Activated naive CD8-positive, alpha-beta T cell treated with anti-CD3 and anti-CD28 coated beads, Interleukin-2, amount 50 U/mL, for 24 hours (primary cell): ENCODE data around the gene UBB.
A peak's percentile ranks its signal among the peaks of the same experiment; 100 is the strongest.
"Not testable (repeated sequence)": the region's sequence is repeated elsewhere in the genome, so short reads cannot be mapped to it uniquely, and the experiment has no call there.

Source experiments
- ATAC-seq: fragments of 150-1000 bp; cut with Tn5 transposase; one replicate; pipeline ENCODE4 v1.10.0; 2021
- DNase-seq: peaks from one replicate; pipeline ENCODE4 v3.0.0; 2021
- H3K27ac Mint-ChIP-seq: one replicate; pipeline ENCODE4 v1.8.0; 2021; ENCODE audit warnings: mild to moderate bottlenecking, mixed read lengths
- H3K27me3 Mint-ChIP-seq: one replicate; pipeline ENCODE4 v1.8.0; 2021; ENCODE audit warnings: mixed read lengths
- H3K36me3 Mint-ChIP-seq: one replicate; pipeline ENCODE4 v1.8.0; 2021; ENCODE audit warnings: low read depth, mixed read lengths
- H3K4me1 Mint-ChIP-seq: one replicate; pipeline ENCODE4 v1.8.0; 2021; ENCODE audit warnings: mixed read lengths
- H3K4me3 Mint-ChIP-seq: one replicate; pipeline ENCODE4 v1.8.0; 2021; ENCODE audit warnings: mild to moderate bottlenecking, moderate library complexity, mixed read lengths
- H3K9me3 Mint-ChIP-seq: one replicate; pipeline ENCODE4 v1.8.0; 2021; ENCODE audit warnings: mixed read lengths

UBB gene

GRCh38 chr17:16391451-16391850 lies 10.6 kb downstream of the UBB start:
- Mint-ChIP-seq H3K4me1 (peaks cover 12% of the 10 kb centered on the region), H3K9me3 (no peaks in the 10 kb centered on the region), H3K36me3 (no peaks in the 10 kb centered on the region), H3K4me3 (no peak overlapping the region), H3K27ac (no peak overlapping the region), H3K27me3 (peaks cover 4% of the 10 kb centered on the region)
- ATAC-seq (no peak), DNase-seq (no peak)

DNA sequence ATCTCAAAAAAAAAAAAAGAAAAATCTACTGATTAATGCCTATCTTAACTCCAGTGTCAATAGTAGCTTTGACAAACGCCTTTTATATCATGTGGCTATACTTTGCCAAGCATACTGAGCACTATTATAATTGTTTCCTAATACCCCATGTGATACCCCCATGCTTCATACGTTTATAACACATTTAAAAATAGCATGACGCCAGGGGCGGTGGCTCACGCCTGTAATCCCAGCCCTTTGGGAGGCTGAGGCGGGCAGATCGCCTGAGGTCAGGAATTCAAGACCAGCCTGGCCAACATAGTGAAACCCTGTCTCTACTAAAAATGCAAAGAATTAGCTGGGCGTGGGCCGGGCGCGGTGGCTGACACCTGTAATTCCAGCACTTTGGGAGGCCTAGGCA lies 11.6 kb downstream of the UBB start:
- not testable (repeated sequence) for H3K4me1 Mint-ChIP-seq, ATAC-seq, H3K4me3 Mint-ChIP-seq

DNA sequence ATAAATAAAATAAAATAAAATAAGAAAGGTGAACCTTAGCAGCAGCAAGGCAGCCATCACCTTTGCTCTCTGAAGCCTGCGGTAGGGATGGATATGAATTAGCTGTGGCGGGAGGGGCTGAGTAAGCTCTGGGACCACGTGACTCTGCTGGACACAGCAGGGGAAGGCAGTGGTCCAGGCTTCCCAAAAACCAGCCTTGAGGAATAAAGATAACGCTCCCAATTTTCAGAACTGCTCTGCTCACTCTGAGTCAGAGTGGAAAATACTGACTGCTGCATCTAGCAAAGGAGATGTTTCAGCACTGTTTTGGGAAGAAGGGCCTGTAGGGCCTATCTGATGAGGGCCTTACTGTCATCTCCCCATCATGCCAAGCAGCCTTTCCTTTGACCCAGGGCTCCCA lies 15.0 kb downstream of the UBB start:
- not testable (repeated sequence) for H3K27me3 Mint-ChIP-seq, H3K9me3 Mint-ChIP-seq, H3K4me1 Mint-ChIP-seq, DNase-seq, H3K27ac Mint-ChIP-seq, H3K36me3 Mint-ChIP-seq, H3K4me3 Mint-ChIP-seq, ATAC-seq

More for the DNA sequence above, 11.6 kb downstream of the UBB start:
- H3K27me3 Mint-ChIP-seq, H3K36me3 Mint-ChIP-seq, H3K27ac Mint-ChIP-seq, DNase-seq, H3K9me3 Mint-ChIP-seq: not testable (repeated sequence)

GRCh38 chr17:16396693-16397092 lies 15.8 kb downstream of the UBB start:
- not testable (repeated sequence) for H3K4me3 Mint-ChIP-seq, H3K36me3 Mint-ChIP-seq, H3K27me3 Mint-ChIP-seq, DNase-seq, H3K4me1 Mint-ChIP-seq, ATAC-seq, H3K9me3 Mint-ChIP-seq, H3K27ac Mint-ChIP-seq

DNA sequence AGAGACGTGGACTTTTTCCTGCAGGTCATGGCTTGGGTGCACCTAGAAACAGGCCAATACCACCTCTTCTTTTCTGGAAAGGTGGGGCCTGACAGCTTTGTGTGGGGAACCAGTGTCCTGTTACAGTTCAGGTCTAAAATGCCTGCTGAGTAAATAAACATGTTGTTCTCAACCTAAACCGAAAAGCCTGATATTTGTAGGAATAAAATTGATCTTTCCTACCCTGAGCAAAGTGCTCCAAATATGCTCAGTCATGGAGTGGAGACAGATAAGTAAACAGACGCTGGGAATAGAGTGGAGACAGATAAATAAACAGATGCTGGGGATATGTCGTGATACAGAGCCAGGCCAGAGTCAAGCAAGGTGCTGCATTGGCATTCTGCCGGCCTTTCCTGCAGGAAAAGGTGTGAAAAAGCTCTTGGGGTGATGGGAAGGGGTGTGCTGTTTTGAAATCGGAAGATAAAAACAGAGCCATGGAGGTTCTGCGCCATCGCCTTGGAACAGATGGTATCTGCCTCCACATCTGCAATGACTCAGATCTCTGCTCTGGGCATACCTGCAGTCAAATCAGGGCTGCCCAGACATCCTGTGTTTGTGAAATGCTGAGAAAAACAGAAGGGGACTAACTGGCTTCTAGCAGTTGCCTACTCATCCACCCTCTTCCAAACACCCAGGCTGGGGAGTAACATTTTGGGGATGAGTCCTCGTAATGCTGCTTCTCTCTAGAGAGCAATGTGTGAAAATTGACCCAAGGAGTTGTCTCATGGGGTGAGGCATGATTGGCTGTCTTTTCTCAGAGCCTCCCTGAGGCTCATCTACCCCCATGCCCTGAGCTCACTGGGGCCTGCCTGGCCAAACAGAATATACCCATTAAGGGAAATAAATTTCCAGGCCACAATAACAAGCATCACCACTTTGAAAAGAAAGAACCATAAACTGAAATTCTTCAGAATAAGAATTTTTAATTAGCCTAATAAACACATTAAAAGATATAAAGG lies 17.7 kb downstream of the UBB start:
- peak; percentile 68 for ATAC-seq
- H3K4me3 Mint-ChIP-seq = no peak overlapping the region
- no peak overlapping the region for H3K27ac Mint-ChIP-seq
- no peak for DNase-seq
- H3K4me1 Mint-ChIP-seq = peaks cover 9% of the 10 kb centered on the region
- no peaks in the 10 kb centered on the region for H3K9me3 Mint-ChIP-seq
- H3K36me3 Mint-ChIP-seq = no peaks in the 10 kb centered on the region
- H3K27me3 Mint-ChIP-seq = peaks cover 6% of the 10 kb centered on the region

DNA sequence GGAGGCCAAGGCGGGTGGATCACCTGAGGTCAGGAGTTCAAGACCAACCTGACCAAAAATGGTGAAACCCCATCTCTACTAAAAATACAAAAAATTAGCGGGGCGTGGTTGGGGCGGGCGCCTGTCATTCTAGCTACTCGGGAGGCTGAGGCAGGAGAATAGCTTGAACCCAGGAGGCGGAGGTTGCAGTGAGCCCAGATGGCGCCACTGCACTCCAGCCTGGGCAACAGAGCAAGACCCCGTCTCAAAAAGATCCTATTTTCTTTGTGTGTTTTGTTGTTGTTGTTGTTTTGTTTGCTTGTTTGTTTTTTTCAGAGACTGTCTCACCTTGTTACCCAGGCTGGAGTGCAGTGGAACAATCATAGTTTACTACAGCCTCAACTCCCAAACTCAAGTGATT lies 23.0 kb downstream of the UBB start:
- H3K4me3 Mint-ChIP-seq, ATAC-seq, DNase-seq, H3K9me3 Mint-ChIP-seq, H3K36me3 Mint-ChIP-seq, H3K27ac Mint-ChIP-seq, H3K4me1 Mint-ChIP-seq: not testable (repeated sequence)
- H3K27me3 Mint-ChIP-seq = peaks cover 17% of the 10 kb centered on the region

- H3K27ac Mint-ChIP-seq = no peak overlapping the region
- no peaks in the 10 kb centered on the region for H3K36me3 Mint-ChIP-seq
- H3K4me1 Mint-ChIP-seq = peaks cover 3% of the 10 kb centered on the region
- no peaks in the 10 kb centered on the region for H3K9me3 Mint-ChIP-seq
- DNase-seq (no peak), ATAC-seq (no peak)
- peak overlapping the region; percentile 11 for H3K4me3 Mint-ChIP-seq
- peaks cover 15% of the 10 kb centered on the region for H3K27me3 Mint-ChIP-seq
These were observed 26.1 kb downstream of the UBB start for GRCh38 chr17:16406742-16407674.

DNA sequence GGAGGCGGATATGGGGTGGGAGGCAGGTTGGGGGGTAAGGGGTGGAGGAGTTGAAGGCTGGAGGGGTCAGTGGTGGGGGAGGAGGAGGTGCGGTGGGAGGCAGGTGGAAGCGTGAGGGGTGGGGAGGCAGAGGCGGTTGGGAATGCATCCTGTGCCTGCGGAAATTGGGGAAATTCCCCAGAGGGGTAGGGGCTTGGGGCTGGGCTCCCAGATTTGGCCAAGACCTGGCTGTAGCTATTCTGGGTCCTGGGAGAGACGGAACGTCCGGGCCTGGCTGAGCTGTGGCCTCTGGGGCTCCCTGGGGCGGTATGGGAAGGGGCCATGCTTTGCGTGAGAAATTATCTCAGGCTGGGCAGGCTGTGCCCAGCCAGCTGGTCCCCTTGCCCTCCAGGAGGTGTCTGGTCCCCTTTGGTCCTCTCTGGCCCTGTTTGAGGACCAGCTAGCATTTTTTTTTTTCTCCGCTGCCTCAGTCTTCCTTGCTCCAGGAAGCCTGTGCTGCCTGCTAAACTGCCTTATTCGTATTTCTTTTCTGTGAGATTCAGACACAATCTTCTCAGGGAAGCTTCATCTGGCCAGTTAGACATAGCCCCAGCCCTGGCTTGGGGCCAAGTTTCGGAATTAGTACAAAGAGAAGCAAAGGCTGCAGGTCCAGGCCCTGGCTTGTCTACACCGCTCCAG lies 27.2 kb downstream of the UBB start:
- Mint-ChIP-seq H3K36me3 (no peaks in the 10 kb centered on the region), H3K4me3 (no peak overlapping the region), H3K9me3 (no peaks in the 10 kb centered on the region), H3K27me3 (peaks cover 15% of the 10 kb centered on the region), H3K4me1 (peaks cover 3% of the 10 kb centered on the region), H3K27ac (no peak overlapping the region)
- peak; percentile 24 for ATAC-seq
- DNase-seq = peak; percentile 40

- Mint-ChIP-seq H3K9me3 (no peaks in the 10 kb centered on the region), H3K4me3 (peak within 1 kb of the TSS; percentile 99), H3K27ac (peak within 1 kb of the TSS; percentile 99), H3K4me1 (peaks cover 47% of the 10 kb centered on the region), H3K36me3 (peaks cover 24% of the 10 kb centered on the region), H3K27me3 (no peaks in the 10 kb centered on the region)
- ATAC-seq (no peak), DNase-seq (peak; percentile 67)
These were observed 34.4 kb downstream of the UBB start, which contains the start of gene TRPV2 for GRCh38 chr17:16415031-16415924. TSS of gene TRPV2 (plus strand) at chr17:16415571. CDS start at chr17:16417669, 2,098 bp downstream.

- H3K4me3 Mint-ChIP-seq = no peak overlapping the region
- peaks cover 54% of the 10 kb centered on the region for H3K4me1 Mint-ChIP-seq
- peak overlapping the region; percentile 99 for H3K27ac Mint-ChIP-seq
- DNase-seq (no peak), ATAC-seq (no peak)
- H3K27me3 Mint-ChIP-seq = no peaks in the 10 kb centered on the region
- peaks cover 29% of the 10 kb centered on the region for H3K36me3 Mint-ChIP-seq
- no peaks in the 10 kb centered on the region for H3K9me3 Mint-ChIP-seq
These were observed 36.5 kb downstream of the UBB start for GRCh38 chr17:16417399-16417798.

DNA sequence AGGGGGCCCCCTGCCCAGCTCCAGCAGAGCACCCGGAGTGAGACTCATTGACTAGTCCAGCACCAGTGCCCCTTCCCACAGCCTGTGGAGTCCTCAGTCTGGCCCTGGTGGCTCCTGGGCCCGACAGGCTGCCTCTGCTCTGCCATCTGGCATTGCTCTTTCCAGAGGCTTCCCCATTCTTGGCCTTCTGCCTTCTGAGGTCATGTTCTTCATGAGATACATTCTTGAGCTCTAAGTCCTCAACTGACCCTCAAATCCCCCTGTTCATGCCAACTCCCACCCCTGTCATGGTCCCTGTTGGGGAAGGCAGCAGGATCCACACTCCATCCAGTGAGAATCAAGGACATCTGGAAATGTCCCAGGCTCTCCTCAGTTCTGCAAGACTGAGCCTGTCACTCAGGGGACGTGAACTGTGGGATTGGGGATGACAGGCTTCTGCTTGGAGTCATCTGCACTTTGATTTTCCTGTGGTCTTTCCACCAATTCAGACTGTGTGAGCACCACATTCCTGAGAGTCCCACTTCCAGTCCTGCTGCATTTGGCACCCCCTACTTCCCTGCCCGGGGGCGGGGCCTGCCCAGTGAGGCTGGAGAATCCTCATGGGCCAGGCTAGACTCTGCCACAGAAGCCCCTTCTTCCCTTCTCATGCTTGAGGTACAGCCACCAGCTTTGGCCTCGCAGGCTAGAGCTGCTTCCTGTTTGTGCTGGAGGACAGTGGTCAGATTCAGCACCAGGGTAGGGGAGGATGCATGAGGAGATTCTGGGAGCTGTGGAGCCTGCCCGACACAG lies 37.2 kb downstream of the UBB start:
- DNase-seq = no peak

GRCh38 chr17:16418685-16419068 lies 37.8 kb downstream of the UBB start:
- H3K9me3 Mint-ChIP-seq = no peaks in the 10 kb centered on the region
- peak; percentile 29 for DNase-seq
- peak; percentile 26 for ATAC-seq
- H3K36me3 Mint-ChIP-seq = peaks cover 32% of the 10 kb centered on the region
- no peaks in the 10 kb centered on the region for H3K27me3 Mint-ChIP-seq
- H3K27ac Mint-ChIP-seq = peak overlapping the region; percentile 99
- peaks cover 54% of the 10 kb centered on the region for H3K4me1 Mint-ChIP-seq
- peak overlapping the region; percentile 76 for H3K4me3 Mint-ChIP-seq

More for the DNA sequence above, 37.2 kb downstream of the UBB start:
- Mint-ChIP-seq H3K9me3 (no peaks in the 10 kb centered on the region), H3K27me3 (no peaks in the 10 kb centered on the region), H3K36me3 (peaks cover 32% of the 10 kb centered on the region), H3K27ac (peak overlapping the region; percentile 99), H3K4me1 (peaks cover 54% of the 10 kb centered on the region), H3K4me3 (peak overlapping the region; percentile 76)
- no peak for ATAC-seq
